ENCODE results near the gene NELFCD. TPM values are rescaled to one million over a fixed set of nuclear protein-coding genes. Genes with fewer than 3 reads are reported as not detected.
A peak's percentile ranks its signal among the peaks of the same experiment; 100 is the strongest.

Gene NELFCD
- total and polyA plus RNA-seq, 9 of the 15 experiments (the other 6 are each of a cell fraction or from before 2014, with no cell fraction given) = 11.7 to 163 (median 96.5) TPM

DNA sequence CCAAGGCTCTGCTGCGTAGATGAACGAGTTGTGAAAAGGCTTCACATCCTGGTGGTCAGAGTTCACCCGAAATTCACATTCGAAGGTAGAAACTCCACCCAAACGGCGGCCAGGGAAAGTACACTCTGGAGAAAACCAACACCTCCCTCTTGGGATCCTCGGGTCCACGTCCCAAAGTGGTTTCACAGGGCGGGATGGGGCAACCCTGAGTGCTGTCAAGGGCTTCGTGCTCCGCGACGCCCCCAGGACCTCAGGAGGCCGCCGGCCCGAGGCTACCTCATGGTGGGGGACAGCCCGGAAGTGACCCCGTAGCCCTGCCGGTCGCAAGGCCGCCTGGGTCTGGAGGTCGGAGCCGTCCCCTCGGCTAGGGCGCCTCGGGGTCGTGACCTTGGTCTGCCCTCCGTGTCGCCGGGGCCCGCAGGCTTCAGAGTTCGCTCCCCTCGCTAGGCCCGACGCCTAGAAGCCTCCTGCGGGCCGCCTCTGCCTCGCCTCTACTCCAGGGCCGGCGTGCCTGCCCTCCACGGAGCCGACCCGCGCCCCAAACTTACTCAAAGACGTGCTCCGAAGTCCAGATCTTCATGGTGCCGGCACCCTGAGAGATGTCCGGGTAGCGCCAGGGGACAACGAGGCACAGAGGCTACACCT lies 61.2 kb downstream of the NELFCD start, which contains the start of gene PRELID3B (continued):
- TF ChIP-seq MCM5 (IDR thresholded peaks at IDR 0.05; ENCODE audit: low read depth) = no peak
- TF ChIP-seq THRAP3 (IDR thresholded peaks at IDR 0.05; ENCODE audit: borderline replicate concordance) = no peak
- TF ChIP-seq HMGN3 (IDR thresholded peaks at IDR 0.05; ENCODE audit: borderline replicate concordance, extremely low read depth, insufficient read length, low read depth, low read length) = no peak
- TF ChIP-seq RBBP5 (IDR thresholded peaks at IDR 0.05; ENCODE audit: borderline replicate concordance, insufficient read depth, low read length, poor library complexity, severe bottlenecking) = peak; percentile 66
- TF ChIP-seq, protein P1, sequence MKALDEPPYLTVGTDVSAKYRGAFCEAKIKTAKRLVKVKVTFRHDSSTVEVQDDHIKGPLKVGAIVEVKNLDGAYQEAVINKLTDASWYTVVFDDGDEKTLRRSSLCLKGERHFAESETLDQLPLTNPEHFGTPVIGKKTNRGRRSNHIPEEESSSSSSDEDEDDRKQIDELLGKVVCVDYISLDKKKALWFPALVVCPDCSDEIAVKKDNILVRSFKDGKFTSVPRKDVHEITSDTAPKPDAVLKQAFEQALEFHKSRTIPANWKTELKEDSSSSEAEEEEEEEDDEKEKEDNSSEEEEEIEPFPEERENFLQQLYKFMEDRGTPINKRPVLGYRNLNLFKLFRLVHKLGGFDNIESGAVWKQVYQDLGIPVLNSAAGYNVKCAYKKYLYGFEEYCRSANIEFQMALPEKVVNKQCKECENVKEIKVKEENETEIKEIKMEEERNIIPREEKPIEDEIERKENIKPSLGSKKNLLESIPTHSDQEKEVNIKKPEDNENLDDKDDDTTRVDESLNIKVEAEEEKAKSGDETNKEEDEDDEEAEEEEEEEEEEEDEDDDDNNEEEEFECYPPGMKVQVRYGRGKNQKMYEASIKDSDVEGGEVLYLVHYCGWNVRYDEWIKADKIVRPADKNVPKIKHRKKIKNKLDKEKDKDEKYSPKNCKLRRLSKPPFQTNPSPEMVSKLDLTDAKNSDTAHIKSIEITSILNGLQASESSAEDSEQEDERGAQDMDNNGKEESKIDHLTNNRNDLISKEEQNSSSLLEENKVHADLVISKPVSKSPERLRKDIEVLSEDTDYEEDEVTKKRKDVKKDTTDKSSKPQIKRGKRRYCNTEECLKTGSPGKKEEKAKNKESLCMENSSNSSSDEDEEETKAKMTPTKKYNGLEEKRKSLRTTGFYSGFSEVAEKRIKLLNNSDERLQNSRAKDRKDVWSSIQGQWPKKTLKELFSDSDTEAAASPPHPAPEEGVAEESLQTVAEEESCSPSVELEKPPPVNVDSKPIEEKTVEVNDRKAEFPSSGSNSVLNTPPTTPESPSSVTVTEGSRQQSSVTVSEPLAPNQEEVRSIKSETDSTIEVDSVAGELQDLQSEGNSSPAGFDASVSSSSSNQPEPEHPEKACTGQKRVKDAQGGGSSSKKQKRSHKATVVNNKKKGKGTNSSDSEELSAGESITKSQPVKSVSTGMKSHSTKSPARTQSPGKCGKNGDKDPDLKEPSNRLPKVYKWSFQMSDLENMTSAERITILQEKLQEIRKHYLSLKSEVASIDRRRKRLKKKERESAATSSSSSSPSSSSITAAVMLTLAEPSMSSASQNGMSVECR (CRISPR knock-in tag; IDR thresholded peaks at IDR 0.05) = peak; percentile 79
- no peak for TF ChIP-seq CBFA2T3 (IDR thresholded peaks at IDR 0.05)
- TF ChIP-seq HMG20B (CRISPR knock-in tag; IDR thresholded peaks at IDR 0.05) = no peak
- no peak for TF ChIP-seq TBL1XR1 (IDR thresholded peaks at IDR 0.05; ENCODE audit: low read length in 2 of 2)
- no peak for TF ChIP-seq KLF6 (CRISPR knock-in tag; IDR thresholded peaks at IDR 0.05; ENCODE audit: borderline replicate concordance)
- TF ChIP-seq ZNF584 (CRISPR knock-in tag; IDR thresholded peaks at IDR 0.05; ENCODE audit: low read depth) = no peak
- TF ChIP-seq KLF1 (tag; IDR thresholded peaks at IDR 0.05) = peak; percentile 72
- no peak for TF ChIP-seq XRCC5 (IDR thresholded peaks at IDR 0.05; ENCODE audit: low read depth, low read length)
- no peak for TF ChIP-seq MEF2A (IDR thresholded peaks at IDR 0.05; ENCODE audit: control insufficient read depth, low read depth, low read length)
- TF ChIP-seq BHLHE40 (IDR thresholded peaks at IDR 0.05; ENCODE audit: low read length) = no peak
- TF ChIP-seq NR4A1 (CRISPR knock-in tag; IDR thresholded peaks at IDR 0.05) = no peak
- no peak for TF ChIP-seq NR4A1 (tag; IDR thresholded peaks at IDR 0.05)
- TF ChIP-seq, protein P2, sequence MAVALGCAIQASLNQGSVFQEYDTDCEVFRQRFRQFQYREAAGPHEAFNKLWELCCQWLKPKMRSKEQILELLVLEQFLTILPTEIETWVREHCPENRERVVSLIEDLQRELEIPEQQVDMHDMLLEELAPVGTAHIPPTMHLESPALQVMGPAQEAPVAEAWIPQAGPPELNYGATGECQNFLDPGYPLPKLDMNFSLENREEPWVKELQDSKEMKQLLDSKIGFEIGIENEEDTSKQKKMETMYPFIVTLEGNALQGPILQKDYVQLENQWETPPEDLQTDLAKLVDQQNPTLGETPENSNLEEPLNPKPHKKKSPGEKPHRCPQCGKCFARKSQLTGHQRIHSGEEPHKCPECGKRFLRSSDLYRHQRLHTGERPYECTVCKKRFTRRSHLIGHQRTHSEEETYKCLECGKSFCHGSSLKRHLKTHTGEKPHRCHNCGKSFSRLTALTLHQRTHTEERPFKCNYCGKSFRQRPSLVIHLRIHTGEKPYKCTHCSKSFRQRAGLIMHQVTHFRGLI (CRISPR knock-in tag; IDR thresholded peaks at IDR 0.05) = no peak
- no peak for TF ChIP-seq CBX8 (IDR thresholded peaks at IDR 0.05; ENCODE audit: borderline replicate concordance, extremely low read depth, low read depth, low read length, poor library complexity, severe bottlenecking)
- TF ChIP-seq, protein P3, sequence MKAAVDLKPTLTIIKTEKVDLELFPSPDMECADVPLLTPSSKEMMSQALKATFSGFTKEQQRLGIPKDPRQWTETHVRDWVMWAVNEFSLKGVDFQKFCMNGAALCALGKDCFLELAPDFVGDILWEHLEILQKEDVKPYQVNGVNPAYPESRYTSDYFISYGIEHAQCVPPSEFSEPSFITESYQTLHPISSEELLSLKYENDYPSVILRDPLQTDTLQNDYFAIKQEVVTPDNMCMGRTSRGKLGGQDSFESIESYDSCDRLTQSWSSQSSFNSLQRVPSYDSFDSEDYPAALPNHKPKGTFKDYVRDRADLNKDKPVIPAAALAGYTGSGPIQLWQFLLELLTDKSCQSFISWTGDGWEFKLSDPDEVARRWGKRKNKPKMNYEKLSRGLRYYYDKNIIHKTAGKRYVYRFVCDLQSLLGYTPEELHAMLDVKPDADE (conservative IDR thresholded peaks at IDR 0.05; ENCODE audit: control insufficient read depth, low read depth, low read length) = no peak
- no peak for TF ChIP-seq HEY1 (CRISPR knock-in tag; IDR thresholded peaks at IDR 0.05; ENCODE audit: borderline replicate concordance)
- TF ChIP-seq SP2 (IDR thresholded peaks at IDR 0.05; ENCODE audit: extremely low read depth, low read depth, low read length, poor library complexity, severe bottlenecking) = no peak
